ENCODE measurements around the gene GTF2H3. TPM values are rescaled to one million over a fixed set of nuclear protein-coding genes. Genes with fewer than 3 reads are reported as not detected.
A peak's percentile ranks its signal among the peaks of the same experiment; 100 is the strongest.

The GTF2H3 gene
- total and polyA plus RNA-seq, 9 of the 15 experiments (the other 6 are each of a cell fraction or from before 2014, with no cell fraction given), result 22.7 to 99.7 (median 49.6) TPM

GRCh38 chr12:123670882-123671728 is 37.5 kb downstream of the GTF2H3 start, which contains the start of gene TCTN2 (continued):
- TF ChIP-seq, protein P1, sequence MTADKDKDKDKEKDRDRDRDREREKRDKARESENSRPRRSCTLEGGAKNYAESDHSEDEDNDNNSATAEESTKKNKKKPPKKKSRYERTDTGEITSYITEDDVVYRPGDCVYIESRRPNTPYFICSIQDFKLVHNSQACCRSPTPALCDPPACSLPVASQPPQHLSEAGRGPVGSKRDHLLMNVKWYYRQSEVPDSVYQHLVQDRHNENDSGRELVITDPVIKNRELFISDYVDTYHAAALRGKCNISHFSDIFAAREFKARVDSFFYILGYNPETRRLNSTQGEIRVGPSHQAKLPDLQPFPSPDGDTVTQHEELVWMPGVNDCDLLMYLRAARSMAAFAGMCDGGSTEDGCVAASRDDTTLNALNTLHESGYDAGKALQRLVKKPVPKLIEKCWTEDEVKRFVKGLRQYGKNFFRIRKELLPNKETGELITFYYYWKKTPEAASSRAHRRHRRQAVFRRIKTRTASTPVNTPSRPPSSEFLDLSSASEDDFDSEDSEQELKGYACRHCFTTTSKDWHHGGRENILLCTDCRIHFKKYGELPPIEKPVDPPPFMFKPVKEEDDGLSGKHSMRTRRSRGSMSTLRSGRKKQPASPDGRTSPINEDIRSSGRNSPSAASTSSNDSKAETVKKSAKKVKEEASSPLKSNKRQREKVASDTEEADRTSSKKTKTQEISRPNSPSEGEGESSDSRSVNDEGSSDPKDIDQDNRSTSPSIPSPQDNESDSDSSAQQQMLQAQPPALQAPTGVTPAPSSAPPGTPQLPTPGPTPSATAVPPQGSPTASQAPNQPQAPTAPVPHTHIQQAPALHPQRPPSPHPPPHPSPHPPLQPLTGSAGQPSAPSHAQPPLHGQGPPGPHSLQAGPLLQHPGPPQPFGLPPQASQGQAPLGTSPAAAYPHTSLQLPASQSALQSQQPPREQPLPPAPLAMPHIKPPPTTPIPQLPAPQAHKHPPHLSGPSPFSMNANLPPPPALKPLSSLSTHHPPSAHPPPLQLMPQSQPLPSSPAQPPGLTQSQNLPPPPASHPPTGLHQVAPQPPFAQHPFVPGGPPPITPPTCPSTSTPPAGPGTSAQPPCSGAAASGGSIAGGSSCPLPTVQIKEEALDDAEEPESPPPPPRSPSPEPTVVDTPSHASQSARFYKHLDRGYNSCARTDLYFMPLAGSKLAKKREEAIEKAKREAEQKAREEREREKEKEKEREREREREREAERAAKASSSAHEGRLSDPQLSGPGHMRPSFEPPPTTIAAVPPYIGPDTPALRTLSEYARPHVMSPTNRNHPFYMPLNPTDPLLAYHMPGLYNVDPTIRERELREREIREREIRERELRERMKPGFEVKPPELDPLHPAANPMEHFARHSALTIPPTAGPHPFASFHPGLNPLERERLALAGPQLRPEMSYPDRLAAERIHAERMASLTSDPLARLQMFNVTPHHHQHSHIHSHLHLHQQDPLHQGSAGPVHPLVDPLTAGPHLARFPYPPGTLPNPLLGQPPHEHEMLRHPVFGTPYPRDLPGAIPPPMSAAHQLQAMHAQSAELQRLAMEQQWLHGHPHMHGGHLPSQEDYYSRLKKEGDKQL (CRISPR knock-in tag; IDR thresholded peaks at IDR 0.05; ENCODE audit: borderline replicate concordance), result no peak
- peak; percentile 21; the same call in 1 of the 2 replicates for TF ChIP-seq ZNF24 (IDR thresholded peaks at IDR 0.05)
- TF ChIP-seq SUPT5H (IDR thresholded peaks at IDR 0.05), result 0 out of 2 replicates have a peak, but pooled peaks have one; percentile 32
- TF ChIP-seq POLR3A (IDR thresholded peaks at IDR 0.05; ENCODE audit: borderline replicate concordance, extremely low read depth, insufficient read depth, insufficient read length), result no peak
- TF ChIP-seq KLF6 (CRISPR knock-in tag; IDR thresholded peaks at IDR 0.05; ENCODE audit: borderline replicate concordance), result no peak
- peak; percentile 80; the same call in 1 of the 2 replicates for TF ChIP-seq MBD2 (IDR thresholded peaks at IDR 0.05; ENCODE audit: borderline replicate concordance, low read depth)
- TF ChIP-seq BMI1 (IDR thresholded peaks at IDR 0.05; ENCODE audit: low read length), result peak; percentile 86
- TF ChIP-seq HES1 (IDR thresholded peaks at IDR 0.05; ENCODE audit: low read depth), result no peak
- TF ChIP-seq, protein P2, sequence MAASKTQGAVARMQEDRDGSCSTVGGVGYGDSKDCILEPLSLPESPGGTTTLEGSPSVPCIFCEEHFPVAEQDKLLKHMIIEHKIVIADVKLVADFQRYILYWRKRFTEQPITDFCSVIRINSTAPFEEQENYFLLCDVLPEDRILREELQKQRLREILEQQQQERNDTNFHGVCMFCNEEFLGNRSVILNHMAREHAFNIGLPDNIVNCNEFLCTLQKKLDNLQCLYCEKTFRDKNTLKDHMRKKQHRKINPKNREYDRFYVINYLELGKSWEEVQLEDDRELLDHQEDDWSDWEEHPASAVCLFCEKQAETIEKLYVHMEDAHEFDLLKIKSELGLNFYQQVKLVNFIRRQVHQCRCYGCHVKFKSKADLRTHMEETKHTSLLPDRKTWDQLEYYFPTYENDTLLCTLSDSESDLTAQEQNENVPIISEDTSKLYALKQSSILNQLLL (CRISPR knock-in tag; IDR thresholded peaks at IDR 0.05; ENCODE audit: borderline replicate concordance), result no peak
- TF ChIP-seq RBBP5 (IDR thresholded peaks at IDR 0.05; ENCODE audit: borderline replicate concordance, insufficient read depth, low read length, poor library complexity, severe bottlenecking), result peak; percentile 41
- TF ChIP-seq NEUROD1 (IDR thresholded peaks at IDR 0.05; ENCODE audit: borderline replicate concordance, low read depth, low read length, partially characterized antibody), result peak; percentile 70
- no peak for TF ChIP-seq POLR3G (IDR thresholded peaks at IDR 0.05; ENCODE audit: extremely low read depth, insufficient read length, insufficient replicate concordance)
- TF ChIP-seq ZNF707 (CRISPR knock-in tag; conservative IDR thresholded peaks at IDR 0.05), result no peak
- no peak for TF ChIP-seq HOMEZ (CRISPR knock-in tag; IDR thresholded peaks at IDR 0.05)
- no peak for TF ChIP-seq VEZF1 (CRISPR knock-in tag; IDR thresholded peaks at IDR 0.05)

Data from K562 (cell line).